Measurements from ENCODE around the gene MEGF11.

Gene MEGF11

DNA sequence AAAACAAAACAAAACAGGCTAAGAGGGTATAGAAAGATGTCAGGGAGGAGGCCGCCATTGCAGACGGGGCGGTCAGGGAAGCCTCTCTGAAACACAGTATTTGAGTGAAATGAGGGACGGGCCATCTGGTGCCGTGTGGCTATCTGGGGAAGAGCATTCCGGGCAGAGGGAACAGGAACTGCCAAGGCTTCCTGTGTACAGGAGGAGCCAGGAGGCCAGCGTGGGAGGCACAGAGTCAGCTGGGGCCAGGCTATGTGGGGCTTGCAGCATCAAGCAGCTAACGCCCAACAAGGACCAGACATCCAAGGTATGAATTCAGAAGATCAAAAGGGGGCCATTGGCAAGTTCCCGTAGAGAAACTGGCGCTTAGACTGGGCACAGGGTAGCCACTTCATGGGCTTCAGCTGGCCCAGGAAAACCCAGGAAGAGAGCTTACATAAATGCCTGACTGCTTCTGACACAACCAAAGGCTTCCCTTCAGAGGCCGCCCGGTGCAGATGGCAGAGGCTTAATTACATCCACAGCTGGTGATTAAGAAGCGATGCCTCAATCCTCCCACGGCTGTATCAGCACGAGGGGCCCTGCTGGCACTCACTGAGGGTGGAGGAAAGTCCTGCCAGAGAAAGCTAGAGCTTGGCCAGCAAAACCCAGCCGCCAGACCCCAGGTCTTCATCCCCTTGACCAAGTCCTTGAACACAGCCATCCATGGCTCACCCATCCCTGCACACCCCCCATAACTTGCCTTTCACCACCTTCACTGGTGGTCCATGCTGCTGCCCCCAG is 144.9 kb downstream of the MEGF11 start:
- FAIRE-seq: no peak

DNA sequence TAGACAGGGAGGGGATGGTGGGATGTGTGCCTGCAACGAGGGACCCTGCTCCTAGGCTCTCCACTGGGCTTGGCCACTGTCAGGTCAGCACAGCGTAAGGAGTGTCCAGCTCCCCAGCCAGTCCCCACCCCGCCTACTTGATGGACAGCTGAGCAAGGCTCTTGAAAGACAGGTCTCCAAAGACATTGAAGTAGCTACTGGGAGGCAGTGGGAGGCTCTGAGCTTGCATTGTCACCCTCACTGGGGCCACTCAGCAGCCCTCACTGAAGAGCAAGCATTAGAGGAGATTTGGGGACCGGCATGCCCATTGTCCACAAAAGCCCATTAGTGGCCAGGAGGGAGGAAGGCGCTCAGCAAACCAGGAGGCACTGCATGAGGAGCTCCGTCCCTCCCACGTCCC is 146.5 kb downstream of the MEGF11 start:
- no peak for FAIRE-seq

GRCh38 chr15:66105286-66106265 is 148.0 kb downstream of the MEGF11 start:
- FAIRE-seq: no peak

GRCh38 chr15:66103293-66103590 is 150.3 kb downstream of the MEGF11 start:
- no peak for FAIRE-seq

GRCh38 chr15:66102563-66103292 is 150.8 kb downstream of the MEGF11 start:
- FAIRE-seq: no peak

GRCh38 chr15:66101715-66102395 is 151.7 kb downstream of the MEGF11 start:
- FAIRE-seq: no peak

DNA sequence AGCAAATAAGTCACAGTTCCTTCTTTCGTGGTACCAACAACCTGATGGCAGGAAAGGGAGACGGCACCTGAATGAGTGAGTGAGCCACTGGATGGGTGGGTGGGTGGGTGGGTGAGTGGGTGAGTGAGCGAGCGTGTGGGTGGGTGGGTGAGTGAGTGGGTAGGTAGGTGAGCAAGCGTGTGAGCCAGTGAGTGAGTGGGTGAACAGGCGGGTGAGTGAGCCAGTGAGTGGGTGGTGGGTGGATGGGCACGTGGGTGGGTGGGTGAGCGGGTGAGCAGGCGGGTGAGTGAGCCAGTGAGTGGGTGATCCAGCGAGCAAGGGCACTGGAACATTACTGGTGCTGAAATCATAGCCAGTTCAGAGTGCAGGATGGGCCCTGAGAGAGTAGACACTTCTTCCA is 152.8 kb downstream of the MEGF11 start:
- no peak for FAIRE-seq

DNA sequence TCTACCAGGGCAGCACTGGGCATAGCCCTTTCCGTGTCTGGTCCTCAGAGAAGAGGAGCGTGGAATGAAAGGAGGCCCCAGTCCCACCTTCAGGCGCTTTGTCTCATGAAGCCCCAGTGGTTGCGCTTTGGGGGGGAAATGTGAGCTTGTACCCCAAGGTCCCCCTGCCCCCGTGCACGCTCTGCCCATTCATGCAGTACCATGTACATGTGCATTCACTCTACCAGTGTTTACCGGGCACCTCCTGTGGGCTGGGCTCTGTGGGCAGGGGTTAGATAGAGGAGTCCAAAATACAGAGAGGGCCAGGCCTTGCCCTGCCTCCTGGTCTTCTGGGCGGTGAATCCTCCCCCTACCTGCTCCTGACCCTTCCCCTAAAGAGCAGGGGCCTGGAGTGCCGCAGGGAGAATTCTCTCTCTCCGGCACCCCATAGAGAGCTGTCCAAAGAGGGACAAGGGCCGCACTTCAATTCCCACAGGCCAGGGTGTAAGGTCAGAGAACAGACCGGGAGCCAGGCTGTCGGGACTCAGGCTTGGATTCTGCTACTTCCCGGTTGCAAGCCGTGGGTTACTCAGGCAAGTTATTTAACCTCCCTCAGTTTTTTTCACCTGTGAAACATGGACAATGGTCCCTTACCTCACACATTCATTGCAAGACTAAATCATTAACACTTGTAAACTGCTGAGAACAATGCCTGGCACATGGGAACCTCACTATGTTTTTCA is 153.4 kb downstream of the MEGF11 start:
- no peak for FAIRE-seq

DNA sequence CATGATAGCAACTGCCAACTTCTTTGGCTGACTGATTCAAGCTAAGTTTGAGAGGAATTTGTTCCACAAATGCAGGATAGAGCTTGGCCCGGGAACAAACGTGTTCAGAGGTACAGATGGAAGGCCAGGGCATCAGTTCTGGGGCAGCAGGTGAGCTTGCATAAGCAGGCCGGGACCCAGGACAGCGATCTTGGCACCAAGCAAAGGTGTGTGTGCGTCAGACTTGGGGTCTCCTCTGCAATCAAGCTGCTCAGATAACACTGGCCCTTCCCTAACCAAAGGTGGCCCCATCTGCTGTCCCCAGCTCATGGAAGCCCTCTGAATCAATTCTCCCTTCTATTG is 155.6 kb downstream of the MEGF11 start:
- no peak for FAIRE-seq

DNA sequence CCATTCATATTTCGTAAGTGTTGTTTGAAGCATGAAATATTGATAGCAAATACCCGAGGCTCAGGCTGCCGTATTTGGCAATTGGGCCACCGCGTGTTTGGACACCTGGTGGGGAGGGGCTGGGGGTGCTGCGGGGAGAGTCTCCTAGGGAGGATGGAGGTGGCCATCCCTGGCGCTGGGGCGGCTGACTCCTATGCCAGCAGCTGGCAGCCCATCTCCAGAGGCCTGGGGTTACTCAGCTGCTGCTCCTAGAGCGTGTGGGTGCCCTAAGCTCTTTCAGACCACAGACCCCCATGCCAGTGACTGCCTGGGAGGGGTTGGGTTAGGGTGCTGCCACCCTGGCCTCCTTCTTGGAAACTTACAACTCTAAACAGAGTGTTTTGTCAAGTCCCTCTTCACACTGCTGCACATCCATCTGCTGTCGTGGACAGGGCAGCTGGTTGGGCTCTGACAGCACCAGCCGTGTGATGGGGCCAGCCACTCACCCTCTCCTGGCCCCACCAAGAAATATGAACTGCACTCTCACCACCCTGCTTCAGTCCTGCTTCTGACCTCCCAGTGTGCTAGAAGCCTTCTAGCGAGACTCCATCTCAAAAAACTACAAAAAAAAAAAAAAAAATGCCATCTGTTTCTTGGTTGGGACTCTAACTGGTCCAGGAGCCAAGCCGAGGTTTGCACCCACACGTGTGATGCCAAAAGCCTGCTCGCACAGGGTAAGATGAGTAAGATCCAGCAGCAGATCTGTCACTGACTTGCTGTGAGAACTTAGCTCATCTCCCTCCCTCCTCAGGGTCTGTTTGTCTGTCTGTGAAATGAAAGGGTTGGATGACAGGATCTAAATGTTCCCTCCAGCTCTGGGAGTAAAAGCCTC is 156.2 kb downstream of the MEGF11 start:
- no peak for FAIRE-seq

GRCh38 chr15:66096688-66097058 is 156.9 kb downstream of the MEGF11 start:
- no peak for FAIRE-seq

DNA sequence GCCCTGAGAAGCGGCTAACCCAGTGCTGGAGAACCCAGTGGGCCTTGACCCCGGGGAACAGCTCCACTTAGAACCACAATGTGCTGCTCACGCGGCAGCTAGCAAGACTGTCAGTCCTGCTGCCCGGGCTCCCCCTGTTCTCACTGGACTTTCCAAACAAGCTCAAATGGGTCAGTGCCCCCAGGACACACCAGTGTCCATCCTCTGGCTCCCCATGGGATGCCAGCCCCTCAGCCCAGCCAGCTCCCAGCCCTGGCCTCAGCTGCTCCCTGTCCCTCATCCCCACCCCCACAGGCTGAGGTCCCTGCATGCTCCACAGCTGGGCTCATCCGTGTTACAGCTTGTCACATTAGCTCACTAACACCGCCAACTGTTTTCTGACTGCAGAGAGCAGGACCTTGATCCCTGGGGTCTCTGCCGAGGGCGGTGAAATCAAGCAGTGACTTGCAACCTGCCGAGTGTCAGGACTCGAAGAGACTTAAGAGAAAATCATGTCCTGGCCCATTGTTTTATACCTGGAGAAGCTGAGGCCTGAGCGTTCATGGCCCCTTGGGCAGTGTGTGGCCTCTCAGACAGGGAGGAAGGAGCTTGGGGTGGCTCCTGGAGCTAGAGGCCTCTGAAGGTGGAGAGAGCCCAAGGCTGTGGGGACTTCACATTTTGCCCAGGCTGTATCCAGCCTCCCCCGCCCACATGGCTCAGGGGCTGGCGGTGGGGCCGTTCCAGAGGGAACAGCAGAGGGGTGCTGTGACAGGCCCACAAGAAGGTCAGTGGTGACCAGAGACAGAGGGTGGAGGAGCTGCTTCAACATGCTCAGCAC is 157.5 kb downstream of the MEGF11 start:
- FAIRE-seq: no peak

DNA sequence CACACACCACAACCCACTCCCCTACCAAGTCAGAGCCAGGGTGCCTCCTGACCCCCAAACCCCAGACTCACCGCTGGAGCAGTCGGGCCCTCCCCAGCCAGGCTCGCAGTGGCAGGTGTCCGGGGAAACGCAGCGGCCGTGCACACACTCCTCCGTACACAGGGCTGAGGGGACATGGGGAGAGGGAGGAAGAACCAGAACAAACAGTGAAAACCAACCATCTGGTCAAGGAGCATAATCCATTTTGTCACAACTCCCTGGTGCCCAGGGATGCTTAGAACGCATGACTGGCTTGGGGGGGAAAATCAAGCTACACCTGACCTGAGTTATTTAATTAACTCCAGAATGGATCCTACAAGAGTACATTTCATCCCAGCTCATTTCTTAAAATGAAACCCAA is 159.2 kb downstream of the MEGF11 start:
- no peak for FAIRE-seq

DNA sequence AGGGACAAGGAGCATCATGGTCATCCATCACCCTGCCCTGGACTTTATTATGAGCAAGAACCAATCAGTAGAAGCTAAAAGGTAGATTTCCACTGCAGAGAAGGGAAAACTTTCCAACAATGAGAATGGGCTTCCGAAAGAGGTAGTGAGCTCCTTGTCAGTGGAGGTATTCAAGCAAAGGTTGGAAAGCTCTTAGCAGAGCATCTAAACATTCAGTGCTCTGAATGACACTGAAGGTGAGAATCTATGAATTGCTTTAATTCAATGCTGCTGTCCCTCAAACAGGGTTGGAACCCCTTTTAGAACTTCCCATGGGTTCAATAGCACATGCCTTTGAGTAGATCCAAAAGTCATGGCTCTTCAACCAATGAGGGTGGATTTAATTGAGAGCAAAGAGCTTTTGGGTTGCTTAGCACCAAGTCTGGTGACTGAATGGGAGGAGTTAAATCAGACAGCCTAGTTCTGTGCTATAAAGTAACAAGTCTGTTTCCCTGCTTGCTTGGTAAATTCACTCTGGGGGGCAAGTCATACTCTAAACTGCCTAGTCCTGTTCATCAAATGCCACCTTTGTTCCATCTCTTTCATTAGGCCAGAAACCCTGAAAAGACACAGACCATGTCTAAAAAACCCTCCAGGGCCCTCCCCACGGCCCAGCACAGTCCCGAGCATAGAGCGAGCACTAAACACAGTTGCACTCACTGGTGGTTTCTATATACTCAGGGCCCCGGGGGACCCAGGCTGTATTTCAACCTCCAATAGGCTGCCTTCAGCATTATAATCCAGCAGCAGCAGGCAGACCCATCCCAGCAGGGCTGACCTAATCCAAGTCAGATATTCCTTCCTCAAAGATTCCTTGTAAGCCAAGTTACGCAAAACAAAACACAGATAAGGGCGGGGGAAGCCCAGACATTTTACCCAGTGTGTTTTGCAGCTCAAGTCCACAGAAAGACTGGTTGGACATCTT is 161.2 kb downstream of the MEGF11 start:
- no peak for FAIRE-seq

GRCh38 chr15:66089509-66089908 is 164.0 kb downstream of the MEGF11 start:
- FAIRE-seq: no peak

- no peak for FAIRE-seq
Measured at GRCh38 chr15:66089049-66089448, 164.5 kb downstream of the MEGF11 start.

DNA sequence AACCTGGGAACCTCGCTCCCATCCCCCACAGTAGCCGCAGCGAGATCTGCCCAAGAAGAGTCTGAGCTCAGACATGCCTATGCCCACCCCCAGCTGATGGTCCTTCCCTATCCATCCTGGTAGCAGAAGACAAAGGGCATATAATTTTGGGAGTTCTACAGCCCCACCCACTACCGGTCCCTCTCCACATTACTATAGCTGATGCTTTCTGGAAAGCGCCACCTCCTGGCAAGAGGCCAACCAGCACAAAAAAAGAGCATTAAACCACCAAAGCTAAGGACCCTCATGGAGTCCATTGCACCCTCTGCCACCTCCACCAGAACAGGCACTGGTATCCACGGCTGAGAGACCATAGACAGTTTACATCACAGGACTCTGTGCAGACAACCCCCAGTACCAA is 168.4 kb downstream of the MEGF11 start:
- FAIRE-seq: no peak

DNA sequence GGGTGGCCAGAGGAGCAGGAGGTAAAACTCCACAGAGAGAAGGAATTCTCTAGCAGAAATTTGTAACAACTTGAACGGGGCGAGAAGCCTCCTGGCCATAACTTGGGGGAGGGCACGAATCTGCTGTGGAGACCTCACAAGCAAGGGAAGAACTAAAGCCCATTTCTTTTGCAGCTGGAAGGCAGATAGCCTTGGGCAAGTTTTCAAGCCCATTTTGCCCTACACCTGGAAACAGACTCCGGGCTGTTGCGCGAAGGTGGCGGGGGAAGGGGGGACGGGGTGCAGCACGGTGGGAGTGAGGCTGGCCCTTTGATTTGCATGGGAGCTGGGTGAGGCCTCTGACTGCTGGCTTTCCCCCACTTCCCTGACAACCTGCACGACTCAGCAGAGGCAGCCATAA is 168.8 kb downstream of the MEGF11 start:
- FAIRE-seq: no peak

DNA sequence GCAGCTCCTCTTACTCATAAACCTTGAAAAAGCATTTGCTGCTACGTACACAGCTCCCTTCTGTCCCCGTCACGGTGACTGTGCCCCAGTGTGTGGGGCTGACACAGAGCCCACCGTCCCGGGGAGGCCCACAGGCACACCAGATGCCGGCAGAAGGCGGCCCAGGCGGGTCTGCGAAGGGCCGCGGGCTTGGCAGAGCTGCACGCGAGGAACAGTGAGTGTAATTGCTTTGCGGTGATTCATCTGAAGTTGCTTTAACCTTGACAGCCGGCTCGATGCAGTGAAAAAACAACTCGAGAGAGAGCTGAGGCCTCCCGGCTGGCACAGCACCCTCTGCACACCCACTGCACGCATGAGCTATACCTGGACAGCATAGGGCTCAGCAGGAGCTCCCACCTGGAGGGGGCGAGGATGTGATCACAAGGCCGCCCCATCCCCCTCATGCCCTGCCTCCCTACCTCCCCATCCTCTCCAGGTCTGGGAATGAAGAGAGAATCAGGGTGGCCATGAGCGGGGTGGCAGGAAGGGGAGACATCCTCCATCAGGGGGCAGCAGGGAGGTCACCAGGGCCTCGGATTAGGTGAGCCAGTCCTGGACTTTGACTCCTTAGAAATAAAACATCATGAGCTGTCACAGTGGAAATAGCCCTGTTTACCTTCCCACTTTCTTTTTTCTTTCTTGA is 172.7 kb downstream of the MEGF11 start:
- no peak for FAIRE-seq

Data from G401.6 (cell line).